NB4 (cell line): ENCODE results near the gene ZBTB40.

Experiments
- POLR2A ChIP-seq: IDR thresholded peaks from 2 replicates; pipeline ENCODE4 v1.6.1; 2011; ENCODE audit warnings: mild to moderate bottlenecking; ENCODE audit not compliant: insufficient read length; ENCODE audit errors: extremely low read depth
- TF ChIP-seq, protein P1 (sequence below): IDR thresholded peaks from one replicate; pipeline ENCODE4 v1.5.1; 2012; ENCODE audit warnings: low read depth, low read length

DNA sequence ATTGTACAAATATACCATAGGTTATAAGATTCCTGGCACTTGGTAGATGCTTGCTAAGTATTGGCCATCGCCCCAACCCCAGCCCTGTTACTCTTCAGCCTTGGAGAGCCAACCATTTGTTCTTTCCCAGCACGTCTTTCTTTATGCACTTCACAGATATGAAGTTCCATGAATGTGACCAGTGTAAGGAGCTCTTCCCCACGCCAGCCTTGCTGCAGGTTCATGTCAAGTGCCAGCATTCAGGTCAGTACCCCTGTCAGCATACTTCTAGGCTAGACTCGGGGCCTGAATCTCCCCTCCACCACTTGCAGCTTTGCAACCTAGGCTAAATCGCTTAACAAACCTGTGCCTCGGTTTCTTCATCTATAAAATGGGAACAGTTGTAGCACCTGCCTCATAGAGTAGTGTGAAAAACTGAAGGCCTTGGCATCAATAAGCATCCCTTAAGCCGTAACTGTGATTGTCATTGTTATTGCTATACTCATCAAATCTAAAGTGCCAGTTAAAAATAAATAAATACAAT lies 70.6 kb downstream of the ZBTB40 start:
- TF ChIP-seq, protein P1, sequence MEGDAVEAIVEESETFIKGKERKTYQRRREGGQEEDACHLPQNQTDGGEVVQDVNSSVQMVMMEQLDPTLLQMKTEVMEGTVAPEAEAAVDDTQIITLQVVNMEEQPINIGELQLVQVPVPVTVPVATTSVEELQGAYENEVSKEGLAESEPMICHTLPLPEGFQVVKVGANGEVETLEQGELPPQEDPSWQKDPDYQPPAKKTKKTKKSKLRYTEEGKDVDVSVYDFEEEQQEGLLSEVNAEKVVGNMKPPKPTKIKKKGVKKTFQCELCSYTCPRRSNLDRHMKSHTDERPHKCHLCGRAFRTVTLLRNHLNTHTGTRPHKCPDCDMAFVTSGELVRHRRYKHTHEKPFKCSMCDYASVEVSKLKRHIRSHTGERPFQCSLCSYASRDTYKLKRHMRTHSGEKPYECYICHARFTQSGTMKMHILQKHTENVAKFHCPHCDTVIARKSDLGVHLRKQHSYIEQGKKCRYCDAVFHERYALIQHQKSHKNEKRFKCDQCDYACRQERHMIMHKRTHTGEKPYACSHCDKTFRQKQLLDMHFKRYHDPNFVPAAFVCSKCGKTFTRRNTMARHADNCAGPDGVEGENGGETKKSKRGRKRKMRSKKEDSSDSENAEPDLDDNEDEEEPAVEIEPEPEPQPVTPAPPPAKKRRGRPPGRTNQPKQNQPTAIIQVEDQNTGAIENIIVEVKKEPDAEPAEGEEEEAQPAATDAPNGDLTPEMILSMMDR: no peak
- TF ChIP-seq POLR2A: no peak
